MM.1S (cell line): ENCODE results near the gene KCNMA1.

Experiments
- DNase-seq: peaks from one replicate; pipeline ENCODE4 v3.0.0-alpha.2; 2015
- H2AFZ ChIP-seq: fragments of 300-600 bp; sonication (generic); 2 replicates; pipeline ENCODE4 v1.6.0; 2016; ENCODE audit warnings: antibody characterized with exemption, low read length
- H3F3A ChIP-seq: fragments of 300-600 bp; sonication (generic); 2 replicates; pipeline ENCODE4 v1.6.1; 2016; ENCODE audit warnings: mild to moderate bottlenecking, antibody characterized with exemption, low read length, moderate library complexity, mixed read lengths; ENCODE audit not compliant: insufficient read depth
- H3K27ac ChIP-seq: fragments of 300-600 bp; sonication (generic); 2 replicates; pipeline ENCODE4 v1.5.1; 2016; ENCODE audit warnings: mild to moderate bottlenecking, low read length
- H3K27me3 ChIP-seq: fragments of 300-600 bp; sonication (generic); replicated peaks from 2 replicates; pipeline ENCODE4 v1.6.0; 2016; ENCODE audit warnings: low read length; ENCODE audit not compliant: insufficient read depth
- H3K36me3 ChIP-seq: fragments of 300-600 bp; sonication (generic); replicated peaks from 2 replicates; pipeline ENCODE4 v1.6.1; 2016; ENCODE audit warnings: mild to moderate bottlenecking, low read length, mixed read lengths; ENCODE audit not compliant: insufficient read depth
- H3K4me1 ChIP-seq: fragments of 300-600 bp; sonication (generic); 2 replicates; pipeline ENCODE4 v1.6.1; 2016; ENCODE audit warnings: low read length, mixed read lengths
- H3K4me2 ChIP-seq: fragments of 300-600 bp; sonication (generic); 2 replicates; pipeline ENCODE4 v1.6.0; 2016; ENCODE audit warnings: low read depth, low read length
- H3K4me3 ChIP-seq: fragments of 300-600 bp; sonication (generic); 2 replicates; pipeline ENCODE4 v1.5.1; 2016; ENCODE audit warnings: low read length, mixed read lengths
- H3K79me2 ChIP-seq: fragments of 300-600 bp; sonication (generic); 2 replicates; pipeline ENCODE4 v1.6.1; 2016; ENCODE audit warnings: mixed run types, low read length, mixed read lengths
- H3K9ac ChIP-seq: fragments of 300-600 bp; sonication (generic); 2 replicates; pipeline ENCODE4 v1.6.1; 2016; ENCODE audit warnings: low read length, mixed read lengths
- H3K9me2 ChIP-seq: fragments of 300-600 bp; sonication (generic); replicated peaks from 2 replicates; pipeline ENCODE4 v1.6.1; 2016; ENCODE audit warnings: mild to moderate bottlenecking, low read length, mixed read lengths; ENCODE audit not compliant: insufficient read depth
- H3K9me3 ChIP-seq: fragments of 300-600 bp; sonication (generic); replicated peaks from 2 replicates; pipeline ENCODE4 v1.6.1; 2016; ENCODE audit warnings: mild to moderate bottlenecking, low read length, mixed read lengths; ENCODE audit not compliant: insufficient read depth
- H4K20me1 ChIP-seq: fragments of 300-600 bp; sonication (generic); 2 replicates; pipeline ENCODE4 v1.6.1; 2016; ENCODE audit warnings: mild to moderate bottlenecking, low read length, moderate library complexity, mixed read lengths; ENCODE audit not compliant: insufficient read depth
- CTCF ChIP-seq: fragments of 300-600 bp; sonication (generic); IDR thresholded peaks from 2 replicates; pipeline ENCODE4 v1.5.1; 2016; ENCODE audit warnings: antibody characterized with exemption, low read length, mixed read lengths
- EZH2 ChIP-seq: fragments of 300-600 bp; sonication (generic); optimal IDR thresholded peaks from 2 replicates; pipeline ENCODE3; 2017; ENCODE audit warnings: low read depth, mild to moderate bottlenecking, antibody characterized with exemption, low read length, mixed read lengths
- EZH2phosphoT487 ChIP-seq: fragments of 300-600 bp; sonication (generic); IDR thresholded peaks from 2 replicates; pipeline ENCODE4 v1.6.1; 2018; ENCODE audit warnings: antibody characterized with exemption, low read length

The KCNMA1 gene

GRCh38 chr10:77118603-77119282, 518.9 kb downstream of the KCNMA1 start:
- no peak overlapping the region for H3K27ac ChIP-seq
- no peaks in the 10 kb centered on the region for H3K4me1 ChIP-seq
- no peak overlapping the region for H3K9ac ChIP-seq
- H3K9me3 ChIP-seq = no peaks in the 10 kb centered on the region
- H3K4me2 ChIP-seq = no peak overlapping the region
- no peaks in the 10 kb centered on the region for H4K20me1 ChIP-seq
- no peaks in the 10 kb centered on the region for H3K36me3 ChIP-seq
- H3K4me3 ChIP-seq = no peak overlapping the region
- no peak for DNase-seq
- no peaks in the 10 kb centered on the region for H3F3A ChIP-seq
- H3K79me2 ChIP-seq = no peaks in the 10 kb centered on the region
- H3K27me3 ChIP-seq = no peaks in the 10 kb centered on the region
- TF ChIP-seq EZH2 = no peak
- TF ChIP-seq CTCF = no peak
- TF ChIP-seq EZH2phosphoT487 = no peak
- no peaks in the 10 kb centered on the region for H3K9me2 ChIP-seq
- H2AFZ ChIP-seq = no peak overlapping the region

- H3F3A ChIP-seq = no peaks in the 10 kb centered on the region
- H3K27me3 ChIP-seq = no peaks in the 10 kb centered on the region
- TF ChIP-seq EZH2phosphoT487 = no peak
- no peak for TF ChIP-seq EZH2
- TF ChIP-seq CTCF = no peak
- no peaks in the 10 kb centered on the region for H3K9me3 ChIP-seq
- H3K36me3 ChIP-seq = no peaks in the 10 kb centered on the region
- no peaks in the 10 kb centered on the region for H3K79me2 ChIP-seq
- H2AFZ ChIP-seq = no peak overlapping the region
- H3K27ac ChIP-seq = no peak overlapping the region
- no peak overlapping the region for H3K9ac ChIP-seq
- no peaks in the 10 kb centered on the region for H3K4me1 ChIP-seq
- no peak overlapping the region for H3K4me3 ChIP-seq
- H4K20me1 ChIP-seq = no peaks in the 10 kb centered on the region
- no peaks in the 10 kb centered on the region for H3K9me2 ChIP-seq
- no peak overlapping the region for H3K4me2 ChIP-seq
- DNase-seq = no peak
Observed at GRCh38 chr10:77117501-77117900, 520.1 kb downstream of the KCNMA1 start.

GRCh38 chr10:77116904-77117303, 520.7 kb downstream of the KCNMA1 start:
- H3K9ac ChIP-seq = no peak overlapping the region
- no peaks in the 10 kb centered on the region for H3K9me3 ChIP-seq
- no peaks in the 10 kb centered on the region for H3K4me1 ChIP-seq
- H4K20me1 ChIP-seq = no peaks in the 10 kb centered on the region
- TF ChIP-seq EZH2 (no peak), CTCF (no peak), EZH2phosphoT487 (no peak)
- no peak overlapping the region for H2AFZ ChIP-seq
- H3K9me2 ChIP-seq = no peaks in the 10 kb centered on the region
- no peaks in the 10 kb centered on the region for H3K79me2 ChIP-seq
- H3K4me2 ChIP-seq = no peak overlapping the region
- no peak for DNase-seq
- no peak overlapping the region for H3K27ac ChIP-seq
- no peaks in the 10 kb centered on the region for H3K36me3 ChIP-seq
- no peaks in the 10 kb centered on the region for H3F3A ChIP-seq
- H3K27me3 ChIP-seq = no peaks in the 10 kb centered on the region
- H3K4me3 ChIP-seq = no peak overlapping the region
